ENCODE results near the gene OSBPL7. TPM values are rescaled to one million over a fixed set of nuclear protein-coding genes. Genes with fewer than 3 reads are reported as not detected.

Gene OSBPL7
- total and polyA plus RNA-seq, 2 of the 13 experiments (the other 11 are each of a cell fraction or from before 2014, with no cell fraction given) = 4.7 to 6.6 TPM

DNA sequence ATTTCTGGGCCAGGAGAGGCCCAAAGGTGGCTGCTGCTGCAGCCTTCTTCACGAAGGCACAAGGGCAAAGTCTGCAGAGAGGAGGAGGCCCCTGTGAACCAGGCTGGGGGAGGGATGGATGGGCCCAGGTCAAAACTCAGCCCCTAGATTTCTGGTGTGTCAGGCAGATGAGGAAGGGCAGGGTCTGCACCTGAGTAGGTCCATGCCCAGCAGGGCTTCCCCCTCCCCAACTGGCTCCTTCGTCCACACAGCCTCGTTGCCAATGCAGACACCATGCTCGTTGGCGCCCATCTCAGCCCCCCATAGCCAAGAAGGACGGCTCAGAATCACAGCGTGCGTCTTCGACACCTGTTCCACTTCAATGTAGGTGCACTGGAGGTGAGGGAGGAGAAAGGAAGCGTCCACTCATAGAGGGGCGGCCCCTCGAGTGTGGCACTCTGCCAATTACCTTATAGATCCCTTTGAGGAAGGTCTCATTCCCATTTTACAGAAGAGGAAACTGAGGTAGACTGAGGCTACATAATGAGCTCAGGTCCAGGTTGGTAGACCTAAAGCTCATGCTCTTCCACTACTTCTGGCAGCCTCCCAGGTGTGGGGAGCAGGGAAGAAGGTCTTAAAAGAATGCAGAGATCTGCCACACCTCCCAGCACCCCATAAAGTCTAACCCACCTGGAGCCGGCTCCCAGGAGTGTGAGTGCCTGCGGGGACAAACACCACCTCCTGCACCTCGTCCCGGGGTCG is 18.6 kb upstream of the OSBPL7 start:
- DNase-seq (ENCODE audit: low spot score) (no peak), ATAC-seq (no peak), FAIRE-seq (no peak)
- H3K9me3 ChIP-seq (ENCODE audit: low read length) = no peaks in the 10 kb centered on the region
- intact Hi-C loops (cut with micrococcal nuclease; ENCODE audit: unreplicated experiment) = no loop called here
- no peaks in the 10 kb centered on the region for H4K20me1 ChIP-seq (ENCODE audit: insufficient read depth, low read length)
- POLR2A ChIA-PET = interaction anchor here (1.0 to 2.8 kb wide), 8 partner anchors 9 to 191 kb away, joined by 5 to 56 read pairs (median 12); partner anchors contain the start of genes KPNB1, LRRC46, MRPL10 and PNPO
- no peaks in the 10 kb centered on the region; a peak in 1 of 5 replicates for H3K27me3 ChIP-seq (ENCODE audit: control insufficient read depth in 1 of 2, insufficient read depth in 2 of 2, low read length in 2 of 2)
- CTCF ChIA-PET (ENCODE audit: low intra/inter-chr PET ratio, low total read pairs) = interaction anchor here (1.6 to 5.6 kb wide), 2 partner anchors 49 to 130 kb away, joined by 10 to 162 read pairs; partner anchors contain the start of gene CDK5RAP3
- no peaks in the 10 kb centered on the region; a peak in 2 of 5 replicates for H3K36me3 ChIP-seq (replicated peaks in 1 of 2; ENCODE audit: control insufficient read depth in 1 of 2, insufficient read depth in 2 of 2, low read length in 2 of 2)
- H3K4me1 ChIP-seq (ENCODE audit: insufficient read depth, low read length) = peaks cover 72% of the 10 kb centered on the region
- no peak overlapping the region for H2AFZ ChIP-seq (ENCODE audit: low read length)
- peak overlapping the region; percentile 80 to 95 (median 84) for H3K4me3 ChIP-seq (replicated peaks in 1 of 3; ENCODE audit: insufficient read depth in 1 of 3, low read depth in 2 of 3, low read length in 3 of 3)
- in situ Hi-C loops (cut with HindIII; ENCODE audit: extremely low pct_ligation_motif_present, low pct_unique_long_range_greater_than_20kb) = loop anchor here (5.0 kb wide), 2 partner anchors 52 to 177 kb away; no protein-coding TSS in a partner anchor
- H3K4me2 ChIP-seq (ENCODE audit: low read depth, low read length) = peak overlapping the region; percentile 89
- peak overlapping the region; percentile 84 for H3K9ac ChIP-seq (ENCODE audit: insufficient read depth, low read depth, low read length)
- H3K79me2 ChIP-seq (ENCODE audit: insufficient read depth, low read length) = peaks cover 10% of the 10 kb centered on the region
- WGBS (ENCODE audit: low lambda C conversion rate) = 24% methylated on average over 12 of the region's 17 CpGs
- BruUV-seq (replicated peaks) = no TSS peak
- peak overlapping the region; percentile 66 for H3K27ac ChIP-seq (ENCODE audit: extremely low read length, insufficient read depth, low read length)
- TF ChIP-seq ZBTB20 (CRISPR knock-in tag; IDR thresholded peaks at IDR 0.05; ENCODE audit: borderline replicate concordance, low read depth) (0 out of 2 replicates have a peak, but pooled peaks have one; percentile 26), ZZZ3 (CRISPR knock-in tag; IDR thresholded peaks at IDR 0.05; ENCODE audit: borderline replicate concordance) (0 out of 2 replicates have a peak, but pooled peaks have one; percentile 47), ZNF350 (CRISPR knock-in tag; IDR thresholded peaks at IDR 0.05; ENCODE audit: borderline replicate concordance, low read depth) (no peak), ZNF629 (CRISPR knock-in tag; conservative IDR thresholded peaks at IDR 0.05) (peak; percentile 97), ZBTB7A (CRISPR knock-in tag; IDR thresholded peaks at IDR 0.05) (peak; percentile 28; the same call in 1 of the 2 replicates), ZC3H4 (CRISPR knock-in tag; IDR thresholded peaks at IDR 0.05; ENCODE audit: borderline replicate concordance) (no peak), ZNF709 (CRISPR knock-in tag; IDR thresholded peaks at IDR 0.05) (0 out of 2 replicates have a peak, but pooled peaks have one; percentile 2), ZNF367 (CRISPR knock-in tag; IDR thresholded peaks at IDR 0.05; ENCODE audit: borderline replicate concordance) (no peak), ARNTL (CRISPR knock-in tag; IDR thresholded peaks at IDR 0.05) (0 out of 2 replicates have a peak, but pooled peaks have one; percentile 16), SAP130 (CRISPR knock-in tag; IDR thresholded peaks at IDR 0.05; ENCODE audit: low read depth) (no peak), EED (CRISPR knock-in tag; IDR thresholded peaks at IDR 0.05) (peak; percentile 54; the same call in 1 of the 2 replicates), IRF2 (CRISPR knock-in tag; IDR thresholded peaks at IDR 0.05) (no peak), ISL2 (CRISPR knock-in tag; IDR thresholded peaks at IDR 0.05) (no peak), ZNF225 (CRISPR knock-in tag; IDR thresholded peaks at IDR 0.05) (no peak), MED13 (CRISPR knock-in tag; IDR thresholded peaks at IDR 0.05) (no peak), SAFB2 (CRISPR knock-in tag; IDR thresholded peaks at IDR 0.05; ENCODE audit: borderline replicate concordance, low read depth) (0 out of 2 replicates have a peak, but pooled peaks have one; percentile 41)
- TF ChIP-seq, protein P1, sequence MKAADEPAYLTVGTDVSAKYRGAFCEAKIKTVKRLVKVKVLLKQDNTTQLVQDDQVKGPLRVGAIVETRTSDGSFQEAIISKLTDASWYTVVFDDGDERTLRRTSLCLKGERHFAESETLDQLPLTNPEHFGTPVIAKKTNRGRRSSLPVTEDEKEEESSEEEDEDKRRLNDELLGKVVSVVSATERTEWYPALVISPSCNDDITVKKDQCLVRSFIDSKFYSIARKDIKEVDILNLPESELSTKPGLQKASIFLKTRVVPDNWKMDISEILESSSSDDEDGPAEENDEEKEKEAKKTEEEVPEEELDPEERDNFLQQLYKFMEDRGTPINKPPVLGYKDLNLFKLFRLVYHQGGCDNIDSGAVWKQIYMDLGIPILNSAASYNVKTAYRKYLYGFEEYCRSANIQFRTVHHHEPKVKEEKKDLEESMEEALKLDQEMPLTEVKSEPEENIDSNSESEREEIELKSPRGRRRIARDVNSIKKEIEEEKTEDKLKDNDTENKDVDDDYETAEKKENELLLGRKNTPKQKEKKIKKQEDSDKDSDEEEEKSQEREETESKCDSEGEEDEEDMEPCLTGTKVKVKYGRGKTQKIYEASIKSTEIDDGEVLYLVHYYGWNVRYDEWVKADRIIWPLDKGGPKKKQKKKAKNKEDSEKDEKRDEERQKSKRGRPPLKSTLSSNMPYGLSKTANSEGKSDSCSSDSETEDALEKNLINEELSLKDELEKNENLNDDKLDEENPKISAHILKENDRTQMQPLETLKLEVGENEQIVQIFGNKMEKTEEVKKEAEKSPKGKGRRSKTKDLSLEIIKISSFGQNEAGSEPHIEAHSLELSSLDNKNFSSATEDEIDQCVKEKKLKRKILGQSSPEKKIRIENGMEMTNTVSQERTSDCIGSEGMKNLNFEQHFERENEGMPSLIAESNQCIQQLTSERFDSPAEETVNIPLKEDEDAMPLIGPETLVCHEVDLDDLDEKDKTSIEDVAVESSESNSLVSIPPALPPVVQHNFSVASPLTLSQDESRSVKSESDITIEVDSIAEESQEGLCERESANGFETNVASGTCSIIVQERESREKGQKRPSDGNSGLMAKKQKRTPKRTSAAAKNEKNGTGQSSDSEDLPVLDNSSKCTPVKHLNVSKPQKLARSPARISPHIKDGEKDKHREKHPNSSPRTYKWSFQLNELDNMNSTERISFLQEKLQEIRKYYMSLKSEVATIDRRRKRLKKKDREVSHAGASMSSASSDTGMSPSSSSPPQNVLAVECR (CRISPR knock-in tag; IDR thresholded peaks at IDR 0.05; ENCODE audit: borderline replicate concordance) = no peak
- TF ChIP-seq, protein P2, sequence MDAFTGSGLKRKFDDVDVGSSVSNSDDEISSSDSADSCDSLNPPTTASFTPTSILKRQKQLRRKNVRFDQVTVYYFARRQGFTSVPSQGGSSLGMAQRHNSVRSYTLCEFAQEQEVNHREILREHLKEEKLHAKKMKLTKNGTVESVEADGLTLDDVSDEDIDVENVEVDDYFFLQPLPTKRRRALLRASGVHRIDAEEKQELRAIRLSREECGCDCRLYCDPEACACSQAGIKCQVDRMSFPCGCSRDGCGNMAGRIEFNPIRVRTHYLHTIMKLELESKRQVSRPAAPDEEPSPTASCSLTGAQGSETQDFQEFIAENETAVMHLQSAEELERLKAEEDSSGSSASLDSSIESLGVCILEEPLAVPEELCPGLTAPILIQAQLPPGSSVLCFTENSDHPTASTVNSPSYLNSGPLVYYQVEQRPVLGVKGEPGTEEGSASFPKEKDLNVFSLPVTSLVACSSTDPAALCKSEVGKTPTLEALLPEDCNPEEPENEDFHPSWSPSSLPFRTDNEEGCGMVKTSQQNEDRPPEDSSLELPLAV (CRISPR knock-in tag; conservative IDR thresholded peaks at IDR 0.05; ENCODE audit: low read depth) = no peak

Measured in HepG2 (cell line).